ENCODE measurements around the gene WDR55. TPM values are rescaled to one million over a fixed set of nuclear protein-coding genes. Genes with fewer than 3 reads are reported as not detected.
A peak's percentile ranks its signal among the peaks of the same experiment; 100 is the strongest.

The WDR55 gene
- total RNA-seq, 1 donor from 2014 or later: 24.0 TPM

GRCh38 chr5:140630292-140631035 lies 34.2 kb upstream of the WDR55 start:
- Mint-ChIP-seq H3K27me3 (ENCODE audit: low read depth) (peaks cover under 1% of the 10 kb centered on the region), H3K4me3 (no peak overlapping the region), H3K36me3 (ENCODE audit: low read depth) (peaks cover 16% of the 10 kb centered on the region), H3K27ac (ENCODE audit: unreplicated experiment) (peak overlapping the region; percentile 75), H3K9me3 (peaks cover 10% of the 10 kb centered on the region), H3K4me1 (no peaks in the 10 kb centered on the region)
- no peak for TF ChIP-seq CTCF (conservative IDR thresholded peaks at IDR 0.05)
- no peak for DNase-seq (ENCODE audit: low read depth, low spot score)

GRCh38 chr5:140631036-140631417 lies 33.7 kb upstream of the WDR55 start:
- no peak for DNase-seq (ENCODE audit: low read depth, low spot score)
- Mint-ChIP-seq H3K27me3 (ENCODE audit: low read depth) (no peaks in the 10 kb centered on the region), H3K27ac (ENCODE audit: unreplicated experiment) (peak overlapping the region; percentile 75), H3K4me3 (no peak overlapping the region), H3K36me3 (ENCODE audit: low read depth) (peaks cover 16% of the 10 kb centered on the region), H3K4me1 (no peaks in the 10 kb centered on the region), H3K9me3 (peaks cover 7% of the 10 kb centered on the region)
- TF ChIP-seq CTCF (conservative IDR thresholded peaks at IDR 0.05): no peak

GRCh38 chr5:140631831-140632365 lies 32.8 kb upstream of the WDR55 start:
- peaks cover 5% of the 10 kb centered on the region for H3K9me3 Mint-ChIP-seq
- DNase-seq (ENCODE audit: low read depth, low spot score): no peak
- no peaks in the 10 kb centered on the region for H3K4me1 Mint-ChIP-seq
- H3K27ac Mint-ChIP-seq (ENCODE audit: unreplicated experiment): no peak overlapping the region
- no peaks in the 10 kb centered on the region for H3K27me3 Mint-ChIP-seq (ENCODE audit: low read depth)
- TF ChIP-seq CTCF (conservative IDR thresholded peaks at IDR 0.05): no peak
- no peak overlapping the region for H3K4me3 Mint-ChIP-seq
- peaks cover 17% of the 10 kb centered on the region for H3K36me3 Mint-ChIP-seq (ENCODE audit: low read depth)

GRCh38 chr5:140632366-140633020 lies 32.2 kb upstream of the WDR55 start:
- DNase-seq (ENCODE audit: low read depth, low spot score): no peak
- no peak overlapping the region for H3K27ac Mint-ChIP-seq (ENCODE audit: unreplicated experiment)
- H3K4me3 Mint-ChIP-seq: no peak overlapping the region
- H3K9me3 Mint-ChIP-seq: peaks cover 3% of the 10 kb centered on the region
- H3K36me3 Mint-ChIP-seq (ENCODE audit: low read depth): peaks cover 14% of the 10 kb centered on the region
- TF ChIP-seq CTCF (conservative IDR thresholded peaks at IDR 0.05): no peak
- H3K27me3 Mint-ChIP-seq (ENCODE audit: low read depth): no peaks in the 10 kb centered on the region
- no peaks in the 10 kb centered on the region for H3K4me1 Mint-ChIP-seq

- Mint-ChIP-seq H3K4me1 (peaks cover under 1% of the 10 kb centered on the region), H3K27me3 (ENCODE audit: low read depth) (no peaks in the 10 kb centered on the region), H3K4me3 (no peak within 1 kb of the TSS), H3K36me3 (ENCODE audit: low read depth) (peaks cover 13% of the 10 kb centered on the region), H3K27ac (ENCODE audit: unreplicated experiment) (no peak within 1 kb of the TSS), H3K9me3 (peaks cover 2% of the 10 kb centered on the region)
- TF ChIP-seq CTCF (conservative IDR thresholded peaks at IDR 0.05): no peak
- no peak for DNase-seq (ENCODE audit: low read depth, low spot score)
Measured at GRCh38 chr5:140633021-140633471, 31.7 kb upstream of the WDR55 start, which contains the start of gene CD14. CD14 (minus strand) TSS chr5:140633175; CDS start chr5:140633071, 104 bp downstream.
